Uterus (tissue), 4 donors: ENCODE results near the gene ETHE1. TPM values are rescaled to one million over a fixed set of nuclear protein-coding genes. Genes with fewer than 3 reads are reported as not detected.

ENCODE experiments used
- DNase-seq, 2 donors: peaks; one replicate each; pipeline ENCODE4 v3.0.0-alpha.2; 2019 to 2020
- H3K27ac ChIP-seq, 2 donors: fragments of 200-600 bp; sonication (generic); 1 replicate in 1 of 2; 2 replicates in 1 of 2; pipeline ENCODE4 v1.5.1; 2016 to 2018
- H3K27me3 ChIP-seq, 2 donors: fragments of 200-600 bp; sonication (generic); one replicate each; pipeline ENCODE4 v1.5.1; 2018 to 2019; ENCODE audit warnings: control low read depth in 1 of 2
- H3K36me3 ChIP-seq, 2 donors: fragments of 200-600 bp; sonication (generic); one replicate each; pipeline ENCODE4 v1.5.1; 2019; ENCODE audit warnings: control low read depth in 1 of 2
- H3K4me1 ChIP-seq, 2 donors: fragments of 200-600 bp; sonication (generic); one replicate each; pipeline ENCODE4 v1.5.1; 2018 to 2019; ENCODE audit warnings: control low read depth in 1 of 2
- H3K4me3 ChIP-seq, 2 donors: fragments of 200-600 bp; sonication (generic); 1 replicate in 1 of 2; 2 replicates in 1 of 2; pipeline ENCODE4 v1.5.1; 2018 to 2019; ENCODE audit warnings: mild to moderate bottlenecking in 1 of 2
- H3K9me3 ChIP-seq, 2 donors: fragments of 200-600 bp; sonication (generic); one replicate each; pipeline ENCODE4 v1.5.1; 2019; ENCODE audit warnings: control low read depth in 1 of 2
- POLR2A ChIP-seq, 2 donors: fragments of 450-650 bp; IDR thresholded peaks; one replicate each; pipeline ENCODE4 v1.6.1; 2016; ENCODE audit warnings: antibody characterized with exemption in 2 of 2, mild to moderate bottlenecking in 1 of 2, moderate library complexity in 1 of 2
- intact Hi-C: fragments of 100-400 bp; cut with DNase I; formaldehyde crosslinking; loops from one replicate; pipeline ENCODE4 v1.15.1; 2023; ENCODE audit warnings: low total_unique reads
- total RNA-seq, 4 donors: library from RNA; depleted of rRNA in 3 of 4; stranded (reverse); fragments of >200 nt in 3 of 4; gene quantifications; one replicate each; pipeline versions ENCODE4 v1.1.0 to v1.2.4, GENCODE V29; 2014 to 2023
- TF ChIP-seq, protein P1 (sequence below), 4 experiments: fragments of 200-600 bp in 2 of 4; fragments of 450-650 bp in 2 of 4; sonication (generic) in 2 of 4; IDR thresholded peaks; one replicate each; pipeline ENCODE4 v1.5.1; 2016 to 2019; ENCODE audit warnings: antibody characterized with exemption in 4 of 4, mild to moderate bottlenecking in 2 of 4, moderate library complexity in 1 of 4
- donor health status: DM: yes; HTN: yes; CAD: no.

Gene ETHE1
- total RNA-seq, 4 donors from 2014 or later, result 0.77 to 29.0 (median 12.5) TPM

GRCh38 chr19:43462383-43462782, 64.6 kb downstream of the ETHE1 start:
- Histone ChIP-seq H3K27ac (peak overlapping the region in 1 of 2 donors; percentile 90), H3K4me3 (no peak overlapping the region)

GRCh38 chr19:43461303-43461702, 65.7 kb downstream of the ETHE1 start:
- H3K27me3 ChIP-seq, result no peaks in the 10 kb centered on the region
- H3K27ac ChIP-seq, result no peak overlapping the region
- intact Hi-C loops, result loop anchor here (5.0 kb wide), 1 partner anchor 56 kb away; no protein-coding TSS in a partner anchor
- no peaks in the 10 kb centered on the region for H3K9me3 ChIP-seq
- H3K36me3 ChIP-seq, result no peaks in the 10 kb centered on the region
- TF ChIP-seq POLR2A (IDR thresholded peaks at IDR 0.05), result no peak
- TF ChIP-seq, protein P1, sequence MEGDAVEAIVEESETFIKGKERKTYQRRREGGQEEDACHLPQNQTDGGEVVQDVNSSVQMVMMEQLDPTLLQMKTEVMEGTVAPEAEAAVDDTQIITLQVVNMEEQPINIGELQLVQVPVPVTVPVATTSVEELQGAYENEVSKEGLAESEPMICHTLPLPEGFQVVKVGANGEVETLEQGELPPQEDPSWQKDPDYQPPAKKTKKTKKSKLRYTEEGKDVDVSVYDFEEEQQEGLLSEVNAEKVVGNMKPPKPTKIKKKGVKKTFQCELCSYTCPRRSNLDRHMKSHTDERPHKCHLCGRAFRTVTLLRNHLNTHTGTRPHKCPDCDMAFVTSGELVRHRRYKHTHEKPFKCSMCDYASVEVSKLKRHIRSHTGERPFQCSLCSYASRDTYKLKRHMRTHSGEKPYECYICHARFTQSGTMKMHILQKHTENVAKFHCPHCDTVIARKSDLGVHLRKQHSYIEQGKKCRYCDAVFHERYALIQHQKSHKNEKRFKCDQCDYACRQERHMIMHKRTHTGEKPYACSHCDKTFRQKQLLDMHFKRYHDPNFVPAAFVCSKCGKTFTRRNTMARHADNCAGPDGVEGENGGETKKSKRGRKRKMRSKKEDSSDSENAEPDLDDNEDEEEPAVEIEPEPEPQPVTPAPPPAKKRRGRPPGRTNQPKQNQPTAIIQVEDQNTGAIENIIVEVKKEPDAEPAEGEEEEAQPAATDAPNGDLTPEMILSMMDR (IDR thresholded peaks at IDR 0.05), result no peak
- no peak for DNase-seq
- peaks cover 0 to 8% of the 10 kb centered on the region in 2 donors for H3K4me1 ChIP-seq
- no peak overlapping the region for H3K4me3 ChIP-seq

More at GRCh38 chr19:43462383-43462782, 64.6 kb downstream of the ETHE1 start:
- no peaks in the 10 kb centered on the region for H3K36me3 ChIP-seq
- DNase-seq, result no peak
- no peaks in the 10 kb centered on the region for H3K9me3 ChIP-seq
- intact Hi-C loops, result loop anchor here (5.0 kb wide), 1 partner anchor 55 kb away; no protein-coding TSS in a partner anchor
- TF ChIP-seq, protein P1 (IDR thresholded peaks at IDR 0.05), result no peak
- no peak for TF ChIP-seq POLR2A (IDR thresholded peaks at IDR 0.05)
- H3K27me3 ChIP-seq, result no peaks in the 10 kb centered on the region
- peaks cover 0 to 8% of the 10 kb centered on the region in 2 donors for H3K4me1 ChIP-seq

DNA sequence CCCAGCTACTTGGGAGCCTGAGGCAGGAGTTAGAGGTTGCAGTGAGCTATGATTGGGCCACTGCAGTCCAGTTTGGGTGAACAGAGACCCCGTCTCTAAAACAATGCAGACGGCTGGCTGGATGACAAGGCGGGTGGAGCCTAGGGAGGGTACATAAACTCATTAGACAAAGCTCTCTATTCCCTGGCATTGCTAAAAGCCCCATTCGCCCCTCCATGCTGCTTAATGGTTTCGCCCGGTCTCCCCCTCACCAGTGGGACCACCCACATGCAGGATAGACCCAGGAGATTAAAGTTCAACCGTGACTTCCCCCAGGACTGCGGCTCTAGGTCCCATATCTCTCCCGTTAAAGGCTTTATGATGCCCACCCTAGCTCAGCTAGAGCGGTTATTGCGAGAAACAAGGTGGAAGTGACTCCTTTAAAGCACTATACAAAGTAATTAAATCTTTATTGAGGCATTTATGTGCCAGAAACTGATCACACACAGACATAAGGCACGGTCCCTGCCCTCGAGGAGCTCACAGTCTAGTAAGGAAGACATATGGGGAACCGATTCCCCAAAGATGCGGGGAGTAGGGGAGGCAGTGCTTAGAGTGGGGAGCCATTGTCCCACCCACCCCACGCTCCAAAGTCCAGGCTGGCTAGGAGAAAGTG, 66.5 kb downstream of the ETHE1 start:
- H3K27me3 ChIP-seq, result no peaks in the 10 kb centered on the region
- DNase-seq, result no peak
- intact Hi-C loops, result loop anchor here (5.0 kb wide), 1 partner anchor 57 kb away; no protein-coding TSS in a partner anchor
- no peak overlapping the region for H3K27ac ChIP-seq
- no peaks in the 10 kb centered on the region for H3K36me3 ChIP-seq
- no peaks in the 10 kb centered on the region for H3K9me3 ChIP-seq
- no peak overlapping the region for H3K4me3 ChIP-seq
- H3K4me1 ChIP-seq, result peaks cover 0 to 8% of the 10 kb centered on the region in 2 donors
- TF ChIP-seq POLR2A (IDR thresholded peaks at IDR 0.05), result no peak
- TF ChIP-seq, protein P1 (IDR thresholded peaks at IDR 0.05), result no peak

GRCh38 chr19:43457809-43458208, 69.2 kb downstream of the ETHE1 start:
- DNase-seq, result no peak
- H3K9me3 ChIP-seq, result no peaks in the 10 kb centered on the region
- no peak overlapping the region for H3K4me3 ChIP-seq
- TF ChIP-seq, protein P1 (IDR thresholded peaks at IDR 0.05), result no peak
- no peak for TF ChIP-seq POLR2A (IDR thresholded peaks at IDR 0.05)
- intact Hi-C loops, result no loop called here
- no peak overlapping the region for H3K27ac ChIP-seq
- H3K36me3 ChIP-seq, result no peaks in the 10 kb centered on the region
- no peaks in the 10 kb centered on the region for H3K4me1 ChIP-seq
- H3K27me3 ChIP-seq, result no peaks in the 10 kb centered on the region

Other genes starting within 250 kb of the ETHE1 start
- gene CD177, start 173.5 kb downstream of the ETHE1 start, total RNA-seq, result 1 to 10 TPM in 2 of 4 donors, under 1 TPM in 1, not detected in 1; 0.24 to 1.3 (median 1.1) TPM
- not detected for gene TEX101, start 112.3 kb downstream of the ETHE1 start, total RNA-seq
- 1 to 10 TPM in 1 of 4 donors, under 1 TPM in 1, not detected in 2; 0.28 to 2.4 TPM for gene LYPD3, start 61.6 kb downstream of the ETHE1 start, total RNA-seq
- gene PHLDB3, start 22.5 kb downstream of the ETHE1 start, total RNA-seq, result 10 to 100 TPM in 2 of 4 donors, under 1 TPM in 2; 0.51 to 27.1 (median 6.1) TPM
- 1 to 10 TPM in 1 of 4 donors, under 1 TPM in 1, not detected in 2; 0.21 to 2.8 TPM for gene ZNF575, start 6.0 kb upstream of the ETHE1 start, total RNA-seq
- 10 to 100 TPM; 22.7 to 53.2 (median 30.7) TPM for gene XRCC1, start 48.3 kb upstream of the ETHE1 start, total RNA-seq
- 10 to 100 TPM in 3 of 4 donors, 1 to 10 TPM in 1; 4.6 to 46.5 (median 10.3) TPM for gene PINLYP, start 48.6 kb upstream of the ETHE1 start, total RNA-seq
- gene IRGQ, start 68.9 kb upstream of the ETHE1 start, total RNA-seq, result 10 to 100 TPM in 2 of 4 donors, 1 to 10 TPM in 2; 4.1 to 31.0 (median 17.2) TPM
- 10 to 100 TPM in 3 of 4 donors, 1 to 10 TPM in 1; 2.4 to 19.0 (median 12.6) TPM for gene ZNF576, start 69.4 kb upstream of the ETHE1 start, total RNA-seq
- gene SRRM5, start 84.9 kb upstream of the ETHE1 start, total RNA-seq, result under 1 TPM in 1 of 4 donors, not detected in 3; 0.58 TPM
- 10 to 100 TPM in 3 of 4 donors, 1 to 10 TPM in 1; 1.5 to 83.3 (median 44.5) TPM for gene ZNF428, start 92.4 kb upstream of the ETHE1 start, total RNA-seq
- gene CADM4, start 112.6 kb upstream of the ETHE1 start, total RNA-seq, result 10 to 100 TPM in 2 of 4 donors, 1 to 10 TPM in 2; 2.1 to 18.6 (median 10.5) TPM
- 10 to 100 TPM; 15.6 to 69.9 (median 26.7) TPM for gene PLAUR, start 143.0 kb upstream of the ETHE1 start, total RNA-seq
- gene IRGC, start 188.9 kb upstream of the ETHE1 start, total RNA-seq, result not detected
- gene SMG9, start 227.8 kb upstream of the ETHE1 start, total RNA-seq, result 10 to 100 TPM; 14.9 to 44.9 (median 27.2) TPM